CD14-positive monocyte (primary cell): ENCODE measurements around the gene DPM3. TPM values are rescaled to one million over a fixed set of nuclear protein-coding genes. Genes with fewer than 3 reads are reported as not detected.
A peak's percentile ranks its signal among the peaks of the same experiment; 100 is the strongest.

Experiments
- DNase-seq, 3 donors: peaks; one replicate each; pipeline ENCODE4 v3.0.0-alpha.2; 2011 to 2022
- H2AFZ ChIP-seq: 2 replicates; pipeline ENCODE4 v1.6.0; 2012; ENCODE audit warnings: mild to moderate bottlenecking, low read depth, low read length, inconsistent platforms; ENCODE audit not compliant: insufficient read depth, poor library complexity, severe bottlenecking
- H3K27ac ChIP-seq, 2 donors: 1 replicate in 1 of 2; 2 replicates in 1 of 2; pipeline ENCODE4 v1.5.1; 2012 to 2013; ENCODE audit warnings: low read length in 2 of 2, control low read depth in 1 of 2, inconsistent platforms in 1 of 2, low read depth in 1 of 2, mild to moderate bottlenecking in 1 of 2
- H3K27me3 ChIP-seq, 2 donors: one replicate each; pipeline versions ENCODE4 v1.6.0 to v1.6.1; 2011 to 2013; ENCODE audit warnings: low read length in 2 of 2; ENCODE audit not compliant: control insufficient read depth in 2 of 2, insufficient read depth in 2 of 2
- H3K36me3 ChIP-seq, 2 donors: replicated peaks in 1 of 2; 1 replicate in 1 of 2; 2 replicates in 1 of 2; pipeline versions ENCODE4 v1.5.1 to v1.6.1; 2012 to 2013; ENCODE audit warnings: low read length in 2 of 2, control low read depth in 1 of 2, inconsistent platforms in 1 of 2, mild to moderate bottlenecking in 1 of 2; ENCODE audit not compliant: insufficient read depth in 2 of 2, control insufficient read depth in 1 of 2
- H3K4me1 ChIP-seq, 2 donors: 1 replicate in 1 of 2; 2 replicates in 1 of 2; pipeline versions ENCODE4 v1.5.1 to v1.6.1; 2012 to 2013; ENCODE audit warnings: low read length in 2 of 2, control low read depth in 1 of 2, inconsistent platforms in 1 of 2, mild to moderate bottlenecking in 1 of 2, moderate library complexity in 1 of 2; ENCODE audit not compliant: insufficient read depth in 2 of 2, control insufficient read depth in 1 of 2
- H3K4me2 ChIP-seq: replicated peaks from 2 replicates; pipeline ENCODE3; 2012; ENCODE audit warnings: low read length, moderate library complexity, mild to moderate bottlenecking; ENCODE audit not compliant: poor library complexity, severe bottlenecking; ENCODE audit errors: extremely low read depth
- H3K4me3 ChIP-seq, 3 experiments: fragments of 200-600 bp in 1 of 3; sonication (generic) in 1 of 3; replicated peaks in 1 of 3; 1 replicate in 2 of 3; 2 replicates in 1 of 3; pipeline ENCODE4 v1.5.1; 2011 to 2013; ENCODE audit warnings: low read length in 3 of 3, mild to moderate bottlenecking in 3 of 3, control low read depth in 2 of 3, low read depth in 2 of 3, inconsistent platforms in 1 of 3, moderate library complexity in 1 of 3
- H3K79me2 ChIP-seq: 2 replicates; pipeline ENCODE4 v1.6.0; 2012; ENCODE audit warnings: mild to moderate bottlenecking, control low read depth, inconsistent platforms, low read length, moderate library complexity; ENCODE audit not compliant: insufficient read depth
- H3K9ac ChIP-seq: 2 replicates; pipeline ENCODE4 v1.6.0; 2017; ENCODE audit warnings: low read length, mild to moderate bottlenecking; ENCODE audit not compliant: insufficient read depth, poor library complexity, severe bottlenecking
- H3K9me3 ChIP-seq, 2 donors: replicated peaks in 1 of 2; 1 replicate in 1 of 2; 2 replicates in 1 of 2; pipeline versions ENCODE4 v1.5.1 to v1.6.1; 2012 to 2013; ENCODE audit warnings: low read length in 2 of 2, control low read depth in 1 of 2; ENCODE audit not compliant: control insufficient read depth in 1 of 2, insufficient read depth in 1 of 2
- H4K20me1 ChIP-seq: 2 replicates; pipeline ENCODE4 v1.6.0; 2012; ENCODE audit warnings: mild to moderate bottlenecking, low read length, control low read depth, moderate library complexity; ENCODE audit not compliant: insufficient read depth
- H3K27ac Mint-ChIP-seq, 7 donors: one replicate each; pipeline ENCODE4 v1.8.0; 2020; ENCODE audit warnings: mild to moderate bottlenecking in 7 of 7, mixed read lengths in 7 of 7, moderate library complexity in 6 of 7, inconsistent platforms in 2 of 7
- H3K27me3 Mint-ChIP-seq, 3 donors: one replicate each; pipeline ENCODE4 v1.8.0; 2021 to 2022; ENCODE audit warnings: low read depth in 3 of 3, mild to moderate bottlenecking in 3 of 3, mixed read lengths in 3 of 3, moderate library complexity in 3 of 3, inconsistent platforms in 1 of 3
- H3K36me3 Mint-ChIP-seq, 2 donors: one replicate each; pipeline ENCODE4 v1.8.0; 2020; ENCODE audit warnings: mixed read lengths in 2 of 2, inconsistent platforms in 1 of 2, mild to moderate bottlenecking in 1 of 2
- H3K4me1 Mint-ChIP-seq: one replicate; pipeline ENCODE4 v1.8.0; 2020; ENCODE audit warnings: mild to moderate bottlenecking, mixed read lengths
- H3K4me3 Mint-ChIP-seq, 2 donors: one replicate each; pipeline ENCODE4 v1.8.0; 2020; ENCODE audit warnings: mild to moderate bottlenecking in 2 of 2, mixed read lengths in 2 of 2, moderate library complexity in 1 of 2
- H3K9me3 Mint-ChIP-seq, 7 donors: one replicate each; pipeline ENCODE4 v1.8.0; 2020 to 2022; ENCODE audit warnings: mixed read lengths in 7 of 7, mild to moderate bottlenecking in 6 of 7, moderate library complexity in 6 of 7, inconsistent platforms in 2 of 7
- CTCF ChIP-seq: fragments of 200-600 bp; IDR thresholded peaks from one replicate; pipeline ENCODE4 v1.8.0; 2022; ENCODE audit warnings: antibody characterized with exemption, mild to moderate bottlenecking
- WGBS: methylation state at CpG from one replicate; pipeline ENCODE4 v1.1.5; 2013; ENCODE audit warnings: missing lambda C conversion rate; ENCODE audit not compliant: insufficient coverage; 5-methylcytosine and 5-hydroxymethylcytosine counted together
- intact Hi-C, 2 donors: fragments of 100-400 bp; cut with micrococcal nuclease; formaldehyde crosslinking; loops; one replicate each; pipeline versions ENCODE4 v1.15.0 to v1.15.1; 2023
- polyA plus RNA-seq, 3 donors: library from polyadenylated mRNA; depleted of rRNA in 1 of 3; unstranded in 2 of 3; stranded (reverse) in 1 of 3; fragments of 300-500 nt in 2 of 3; fragments of >200 nt in 1 of 3; fragmentation: Illumina TruSeq in 2 of 3; gene quantifications; 1 replicate in 2 of 3; 2 replicates in 1 of 3; pipeline ENCODE4 v1.2.3, GENCODE V29; 2012 to 2021

DPM3 gene
- polyA plus RNA-seq, 3 donors = 99.9 to 141 (median 105) TPM

GRCh38 chr1:155135415-155136028 is 4.8 kb downstream of the DPM3 start, which contains the start of gene SLC50A1:
Gene SLC50A1 (plus strand): TSS chr1:155135852. CDS start chr1:155135912, 60 bp downstream.
- H3K79me2 ChIP-seq = peaks cover 36% of the 10 kb centered on the region
- H2AFZ ChIP-seq = peak within 1 kb of the TSS; percentile 53
- peaks cover 0 to 11% of the 10 kb centered on the region in 2 donors for H3K36me3 ChIP-seq
- H3K27me3 Mint-ChIP-seq = peaks cover 6 to 17% (median 16%) of the 10 kb centered on the region in 3 donors
- peaks cover under 1 to 9% of the 10 kb centered on the region in 2 donors for H3K27me3 ChIP-seq
- peaks cover 0 to under 1% (median 0%) of the 10 kb centered on the region in 7 donors for H3K9me3 Mint-ChIP-seq
- peak within 1 kb of the TSS; percentile 97 to 99 for H3K4me3 Mint-ChIP-seq
- peaks cover 43% of the 10 kb centered on the region for H3K4me1 Mint-ChIP-seq
- intact Hi-C loops = loop anchor here in 1 of 2 donors (5.0 kb wide), 1 partner anchor 37 kb away; the partner anchor contains the start of genes KRTCAP2 and TRIM46
- H3K27ac ChIP-seq = peak within 1 kb of the TSS; percentile 97 to 99
- peak within 1 kb of the TSS; percentile 84 for H3K4me2 ChIP-seq
- H3K4me1 ChIP-seq = peaks cover 31 to 46% of the 10 kb centered on the region in 2 donors
- WGBS = under 1% methylated on average over 52 of the region's 52 CpGs
- peaks cover 7% of the 10 kb centered on the region for H4K20me1 ChIP-seq
- peak within 1 kb of the TSS; percentile 99 to 100 (median 100) for H3K27ac Mint-ChIP-seq
- TF ChIP-seq CTCF = no peak
- peak; percentile 94 to 96 (median 94) for DNase-seq
- H3K36me3 Mint-ChIP-seq = peaks cover 12 to 19% of the 10 kb centered on the region in 2 donors
- H3K9ac ChIP-seq = peak within 1 kb of the TSS; percentile 92
- H3K9me3 ChIP-seq = no peaks in the 10 kb centered on the region
- H3K4me3 ChIP-seq = peak within 1 kb of the TSS; percentile 75 to 84 (median 79)

- H3K4me1 ChIP-seq = peaks cover 29 to 42% of the 10 kb centered on the region in 2 donors
- DNase-seq = peak; percentile 88 to 98 (median 91)
- H3K36me3 Mint-ChIP-seq = peaks cover 12 to 19% of the 10 kb centered on the region in 2 donors
- 32% methylated on average over 13 of the region's 18 CpGs for WGBS
- intact Hi-C loops = loop anchor here in 1 of 2 donors (5.0 kb wide), 2 partner anchors 37 to 48 kb away; partner anchors contain the start of genes KRTCAP2 and TRIM46
- peaks cover 33% of the 10 kb centered on the region for H3K79me2 ChIP-seq
- H3K4me3 ChIP-seq = peak overlapping the region; percentile 75 to 84 (median 79)
- no peak for TF ChIP-seq CTCF
- peaks cover 42% of the 10 kb centered on the region for H3K4me1 Mint-ChIP-seq
- H3K27ac ChIP-seq = peak overlapping the region; percentile 97 to 99
- H3K36me3 ChIP-seq = peaks cover 0 to 11% of the 10 kb centered on the region in 2 donors
- H3K27me3 ChIP-seq = peaks cover 5 to 15% of the 10 kb centered on the region in 2 donors
- H3K9ac ChIP-seq = peak overlapping the region; percentile 92
- H2AFZ ChIP-seq = peak overlapping the region; percentile 20
- peak overlapping the region; percentile 84 for H3K4me2 ChIP-seq
- H3K27me3 Mint-ChIP-seq = peaks cover 12 to 23% (median 22%) of the 10 kb centered on the region in 3 donors
- peak overlapping the region; percentile 99 to 100 (median 100) for H3K27ac Mint-ChIP-seq
- no peaks in the 10 kb centered on the region for H3K9me3 ChIP-seq
- H4K20me1 ChIP-seq = peaks cover 7% of the 10 kb centered on the region
- peak overlapping the region; percentile 97 to 99 for H3K4me3 Mint-ChIP-seq
- H3K9me3 Mint-ChIP-seq = peaks cover 0 to 2% (median 0%) of the 10 kb centered on the region in 7 donors
Measured at GRCh38 chr1:155134880-155135414, 5.4 kb downstream of the DPM3 start.
